Activated CD4-positive, alpha-beta memory T cell treated with anti-CD3 and anti-CD28 coated beads for 36 hours (primary cell): ENCODE data around the gene JMJD8. TPM values are rescaled to one million over a fixed set of nuclear protein-coding genes. Genes with fewer than 3 reads are reported as not detected.

ENCODE experiments used
- CTCF ChIA-PET: fragments of 350-600 bp; sonication (Branson Sonifier 250); formaldehyde crosslinking; loops from one replicate; lab custom pipeline; 2021; ENCODE audit warnings: antibody characterized with exemption, inconsistent platforms; lab: Charles Lee
- POLR2A ChIA-PET: fragments of 350-600 bp; sonication (Branson Sonifier 250); formaldehyde crosslinking; loops from one replicate; lab custom pipeline; 2021; ENCODE audit warnings: antibody characterized with exemption; lab: Charles Lee
- DNase-seq: peaks from one replicate; pipeline ENCODE4 v3.0.0-alpha.2; 2020
- H3K27ac Mint-ChIP-seq: one replicate; pipeline ENCODE4 v1.8.0; 2021; ENCODE audit warnings: mixed read lengths
- H3K27me3 Mint-ChIP-seq: one replicate; pipeline ENCODE4 v1.8.0; 2021; ENCODE audit warnings: mixed read lengths
- H3K36me3 Mint-ChIP-seq: one replicate; pipeline ENCODE4 v1.8.0; 2021; ENCODE audit warnings: mixed read lengths
- H3K4me1 Mint-ChIP-seq: one replicate; pipeline ENCODE4 v1.8.0; 2021; ENCODE audit warnings: low read depth, mixed read lengths
- H3K4me3 Mint-ChIP-seq: one replicate; pipeline ENCODE4 v1.8.0; 2021; ENCODE audit warnings: mild to moderate bottlenecking, mixed read lengths
- H3K9me3 Mint-ChIP-seq: one replicate; pipeline ENCODE4 v1.8.0; 2021; ENCODE audit warnings: mixed read lengths
- intact Hi-C: fragments of 100-400 bp; cut with micrococcal nuclease; formaldehyde crosslinking; loops from one replicate; pipeline ENCODE4 v1.15.1; 2023
- total RNA-seq, 2 experiments: library from RNA; stranded (reverse); gene quantifications; one replicate each; pipeline ENCODE4 v1.2.3, GENCODE V29; 2021

Gene JMJD8
- total RNA-seq, 2 experiments from 2014 or later, result 29.8 to 30.3 TPM

GRCh38 chr16:678209-678857 is 5.8 kb downstream of the JMJD8 start:
- H3K27ac Mint-ChIP-seq, result no peak overlapping the region
- H3K36me3 Mint-ChIP-seq, result peaks cover 15% of the 10 kb centered on the region
- H3K4me3 Mint-ChIP-seq, result no peak overlapping the region
- H3K4me1 Mint-ChIP-seq, result peaks cover 37% of the 10 kb centered on the region
- H3K9me3 Mint-ChIP-seq, result no peaks in the 10 kb centered on the region
- POLR2A ChIA-PET, result no interaction called here
- no peak for DNase-seq
- H3K27me3 Mint-ChIP-seq, result no peaks in the 10 kb centered on the region
- CTCF ChIA-PET, result no interaction called here
- intact Hi-C loops, result no loop called here

- DNase-seq, result no peak
- Mint-ChIP-seq H3K36me3 (peaks cover 16% of the 10 kb centered on the region), H3K4me3 (no peak overlapping the region), H3K4me1 (peaks cover 31% of the 10 kb centered on the region), H3K27me3 (no peaks in the 10 kb centered on the region), H3K9me3 (no peaks in the 10 kb centered on the region), H3K27ac (no peak overlapping the region)
- ChIA-PET CTCF (no interaction called here), POLR2A (no interaction called here)
- intact Hi-C loops, result no loop called here
Measured at GRCh38 chr16:677316-678190, 6.6 kb downstream of the JMJD8 start.

GRCh38 chr16:676913-677312 is 7.2 kb downstream of the JMJD8 start:
- Mint-ChIP-seq H3K9me3 (no peaks in the 10 kb centered on the region), H3K27me3 (no peaks in the 10 kb centered on the region), H3K36me3 (peaks cover 11% of the 10 kb centered on the region), H3K4me1 (peaks cover 24% of the 10 kb centered on the region), H3K27ac (no peak overlapping the region), H3K4me3 (no peak overlapping the region)
- ChIA-PET POLR2A (no interaction called here), CTCF (interaction anchor here (1.1 kb wide), 1 partner anchor 9 kb away, joined by 3 read pairs; no protein-coding TSS in a partner anchor)
- DNase-seq, result no peak
- intact Hi-C loops, result no loop called here

- H3K27ac Mint-ChIP-seq, result no peak overlapping the region
- peaks cover 8% of the 10 kb centered on the region for H3K36me3 Mint-ChIP-seq
- POLR2A ChIA-PET, result interaction anchor here (1.3 kb wide), 1 partner anchor 88 kb away, joined by 3 read pairs; no protein-coding TSS in a partner anchor
Measured at GRCh38 chr16:676565-676902, 7.6 kb downstream of the JMJD8 start.

GRCh38 chr16:675884-676564 is 8.1 kb downstream of the JMJD8 start:
- H3K27me3 Mint-ChIP-seq, result no peaks in the 10 kb centered on the region
- peaks cover 15% of the 10 kb centered on the region for H3K4me1 Mint-ChIP-seq
- H3K9me3 Mint-ChIP-seq, result no peaks in the 10 kb centered on the region
- intact Hi-C loops, result no loop called here
- peaks cover 7% of the 10 kb centered on the region for H3K36me3 Mint-ChIP-seq
- CTCF ChIA-PET, result interaction anchor here (1.1 kb wide), 1 partner anchor 10 kb away, joined by 3 read pairs; no protein-coding TSS in a partner anchor
- DNase-seq, result no peak
- H3K4me3 Mint-ChIP-seq, result no peak overlapping the region
- POLR2A ChIA-PET, result interaction anchor here (1.1 to 1.3 kb wide), 3 partner anchors 8 to 88 kb away, joined by 3 read pairs; partner anchors contain the start of gene JMJD8
- H3K27ac Mint-ChIP-seq, result no peak overlapping the region

More at GRCh38 chr16:676565-676902, 7.6 kb downstream of the JMJD8 start:
- Mint-ChIP-seq H3K9me3 (no peaks in the 10 kb centered on the region), H3K4me1 (peaks cover 20% of the 10 kb centered on the region), H3K27me3 (no peaks in the 10 kb centered on the region), H3K4me3 (no peak overlapping the region)
- intact Hi-C loops, result no loop called here
- CTCF ChIA-PET, result interaction anchor here (1.1 kb wide), 1 partner anchor 10 kb away, joined by 3 read pairs; no protein-coding TSS in a partner anchor
- DNase-seq, result no peak

GRCh38 chr16:674968-675883 is 8.9 kb downstream of the JMJD8 start, which contains the start of gene RHBDL1:
Gene RHBDL1, plus strand, starts transcription at chr16:675671. Its CDS starts 120 bp downstream, at chr16:675791.
- peaks cover 13% of the 10 kb centered on the region for H3K4me1 Mint-ChIP-seq
- POLR2A ChIA-PET, result interaction anchor here (1.1 to 1.3 kb wide), 3 partner anchors 9 to 87 kb away, joined by 3 read pairs; partner anchors contain the start of gene JMJD8

GRCh38 chr16:674214-674881 is 9.8 kb downstream of the JMJD8 start:
- H3K27me3 Mint-ChIP-seq, result no peaks in the 10 kb centered on the region
- POLR2A ChIA-PET, result interaction anchor here (0.6 kb wide), 1 partner anchor 41 kb away, joined by 3 read pairs; the partner anchor contains the start of gene METRN
- no peaks in the 10 kb centered on the region for H3K9me3 Mint-ChIP-seq
- no peak for DNase-seq
- CTCF ChIA-PET, result no interaction called here
- peaks cover 12% of the 10 kb centered on the region for H3K36me3 Mint-ChIP-seq
- intact Hi-C loops, result no loop called here
- peaks cover 11% of the 10 kb centered on the region for H3K4me1 Mint-ChIP-seq
- no peak overlapping the region for H3K4me3 Mint-ChIP-seq
- H3K27ac Mint-ChIP-seq, result no peak overlapping the region

More at GRCh38 chr16:674968-675883, 8.9 kb downstream of the JMJD8 start, which contains the start of gene RHBDL1:
- Mint-ChIP-seq H3K9me3 (no peaks in the 10 kb centered on the region), H3K36me3 (peaks cover 7% of the 10 kb centered on the region), H3K27ac (no peak within 1 kb of the TSS), H3K4me3 (peak within 1 kb of the TSS; percentile 26), H3K27me3 (no peaks in the 10 kb centered on the region)
- intact Hi-C loops, result no loop called here
- CTCF ChIA-PET, result interaction anchor here (1.1 kb wide), 1 partner anchor 11 kb away, joined by 3 read pairs; no protein-coding TSS in a partner anchor
- no peak for DNase-seq

GRCh38 chr16:673399-673991 is 10.6 kb downstream of the JMJD8 start:
- intact Hi-C loops, result no loop called here
- H3K4me1 Mint-ChIP-seq, result peaks cover 10% of the 10 kb centered on the region
- no peak overlapping the region for H3K27ac Mint-ChIP-seq
- no peaks in the 10 kb centered on the region for H3K9me3 Mint-ChIP-seq
- DNase-seq, result no peak
- H3K4me3 Mint-ChIP-seq, result no peak overlapping the region
- peaks cover 12% of the 10 kb centered on the region for H3K36me3 Mint-ChIP-seq
- POLR2A ChIA-PET, result no interaction called here
- CTCF ChIA-PET, result no interaction called here
- H3K27me3 Mint-ChIP-seq, result no peaks in the 10 kb centered on the region

- H3K27me3 Mint-ChIP-seq, result no peaks in the 10 kb centered on the region
- POLR2A ChIA-PET, result no interaction called here
- H3K9me3 Mint-ChIP-seq, result no peaks in the 10 kb centered on the region
- H3K36me3 Mint-ChIP-seq, result peaks cover 12% of the 10 kb centered on the region
- no peak overlapping the region for H3K27ac Mint-ChIP-seq
- peaks cover 10% of the 10 kb centered on the region for H3K4me1 Mint-ChIP-seq
- peak overlapping the region; percentile 9 for H3K4me3 Mint-ChIP-seq
- CTCF ChIA-PET, result no interaction called here
- intact Hi-C loops, result no loop called here
- no peak for DNase-seq
Measured at GRCh38 chr16:672851-673250, 11.3 kb downstream of the JMJD8 start.

GRCh38 chr16:672371-672770 is 11.8 kb downstream of the JMJD8 start:
- CTCF ChIA-PET, result no interaction called here
- H3K27ac Mint-ChIP-seq, result no peak overlapping the region
- intact Hi-C loops, result no loop called here
- no peaks in the 10 kb centered on the region for H3K9me3 Mint-ChIP-seq
- no peak for DNase-seq
- POLR2A ChIA-PET, result no interaction called here
- H3K36me3 Mint-ChIP-seq, result peaks cover 12% of the 10 kb centered on the region
- peaks cover 15% of the 10 kb centered on the region for H3K4me1 Mint-ChIP-seq
- no peak overlapping the region for H3K4me3 Mint-ChIP-seq
- no peaks in the 10 kb centered on the region for H3K27me3 Mint-ChIP-seq
